HS-27A (cell line): Measurements from ENCODE around the gene SLC7A6OS.

ENCODE experiments used
- DNase-seq: peaks from one replicate; pipeline ENCODE4 v3.0.0-alpha.2; 2012; ENCODE audit warnings: low read depth, missing footprints

The SLC7A6OS gene

DNA sequence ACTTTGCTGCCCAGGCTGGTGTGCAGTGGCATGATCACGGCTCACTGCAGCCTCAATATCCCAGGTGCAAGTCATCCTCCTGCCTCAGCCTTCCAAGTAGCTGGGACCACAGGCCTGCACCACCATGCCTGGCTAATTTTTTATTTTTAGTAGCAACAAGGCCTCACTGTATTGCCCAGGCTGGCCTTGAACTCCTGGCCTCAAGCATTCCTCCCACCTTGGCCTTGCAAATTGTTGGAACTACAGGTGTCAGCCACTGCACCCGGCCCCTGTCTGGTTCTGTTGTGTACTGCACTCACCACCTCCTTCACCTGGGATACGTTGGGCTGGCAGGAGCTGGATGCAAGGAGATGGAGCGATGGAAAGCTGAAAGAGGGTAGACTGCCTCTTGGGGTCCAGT, 57.0 kb downstream of the SLC7A6OS start:
- no peak for DNase-seq

DNA sequence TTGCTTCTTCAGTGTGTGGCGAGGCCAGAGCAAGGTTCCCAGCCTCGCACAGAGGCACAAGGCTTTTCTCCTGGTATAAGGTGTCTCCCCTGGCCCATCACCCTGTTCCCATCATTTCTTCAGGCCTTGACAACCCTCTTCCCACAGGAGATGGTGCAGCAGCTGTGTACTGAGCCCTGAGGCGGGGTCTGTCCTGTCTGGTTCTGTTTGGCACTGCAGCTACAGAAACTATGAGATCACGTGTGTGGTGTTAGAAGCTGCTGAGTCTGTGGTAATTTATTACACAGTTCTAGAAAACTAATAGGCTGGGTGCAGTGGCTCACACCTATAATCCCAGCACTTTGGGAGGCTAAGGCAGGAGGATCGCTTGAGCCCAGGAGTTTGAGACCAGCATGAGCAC, 58.4 kb downstream of the SLC7A6OS start:
- DNase-seq = no peak

DNA sequence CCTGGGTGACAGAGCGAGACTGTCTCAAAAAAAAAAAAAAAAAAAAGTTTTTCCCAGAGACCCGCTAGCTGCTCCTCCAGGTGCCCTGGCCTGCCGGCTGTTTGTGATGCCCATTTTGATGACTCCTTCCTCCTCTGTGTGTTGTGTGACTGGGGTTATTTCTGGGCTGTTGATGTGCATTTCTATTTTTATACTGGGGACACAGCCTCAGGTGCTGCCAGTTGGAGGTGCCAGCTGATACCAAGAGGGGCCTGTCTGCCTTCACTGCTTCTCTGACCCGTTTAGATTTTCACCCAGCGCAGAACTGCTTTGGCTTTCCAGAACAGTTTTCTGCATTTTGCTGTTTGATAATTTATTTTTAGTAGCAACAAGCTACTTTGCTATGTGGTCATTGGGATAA, 58.9 kb downstream of the SLC7A6OS start:
- DNase-seq = no peak

- DNase-seq = no peak
Measured at GRCh38 chr16:68250951-68251350, 59.8 kb downstream of the SLC7A6OS start.

DNA sequence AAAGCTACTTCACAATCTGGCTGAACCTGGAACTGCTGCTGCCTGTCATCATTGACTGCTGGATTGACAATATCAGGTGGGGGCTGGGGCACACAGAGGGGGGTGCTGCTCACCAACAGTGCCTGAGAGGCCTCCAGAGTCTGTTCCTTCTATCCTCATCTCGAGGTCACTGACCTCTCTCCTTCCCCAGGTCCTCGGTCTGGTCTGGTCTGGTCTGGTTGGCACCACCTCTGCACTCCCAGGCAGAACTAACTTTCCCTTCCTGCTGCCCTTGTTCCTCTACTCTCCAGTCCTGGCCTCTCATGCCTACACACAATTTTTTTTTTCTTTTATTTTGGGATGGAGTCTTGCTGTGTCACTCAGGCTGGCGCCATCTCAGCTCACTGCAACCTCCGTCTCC, 61.4 kb downstream of the SLC7A6OS start:
- DNase-seq = no peak
